Neural progenitor cell (in vitro differentiated cells): ENCODE results near the gene RECK. TPM values are rescaled to one million over a fixed set of nuclear protein-coding genes. Genes with fewer than 3 reads are reported as not detected.

Source experiments
- DNase-seq: peaks from one replicate; pipeline ENCODE4 v3.0.0-alpha.2; 2016; ENCODE audit warnings: low spot score
- H2AFZ ChIP-seq: fragments of 200-600 bp; sonication (generic); replicated peaks from 2 replicates; pipeline ENCODE4 v1.6.1; 2016; ENCODE audit warnings: antibody characterized with exemption
- H3F3A ChIP-seq: fragments of 200-600 bp; sonication (generic); 2 replicates; pipeline ENCODE4 v1.6.1; 2016; ENCODE audit warnings: antibody characterized with exemption, low read depth
- H3K27ac ChIP-seq: fragments of 200-600 bp; sonication (generic); 2 replicates; pipeline ENCODE4 v1.5.1; 2016; ENCODE audit warnings: mild to moderate bottlenecking
- H3K27me3 ChIP-seq: fragments of 200-600 bp; sonication (generic); 2 replicates; pipeline ENCODE4 v1.6.1; 2016; ENCODE audit warnings: mild to moderate bottlenecking, moderate library complexity
- H3K36me3 ChIP-seq: fragments of 200-600 bp; sonication (generic); 2 replicates; pipeline ENCODE4 v1.5.1; 2016
- H3K4me1 ChIP-seq: fragments of 200-600 bp; sonication (generic); 2 replicates; pipeline ENCODE4 v1.6.1; 2016; ENCODE audit warnings: mixed run types
- H3K4me2 ChIP-seq: fragments of 200-600 bp; sonication (generic); 2 replicates; pipeline ENCODE4 v1.6.1; 2016
- H3K4me3 ChIP-seq: fragments of 200-600 bp; sonication (generic); 2 replicates; pipeline ENCODE4 v1.5.1; 2016
- H3K79me2 ChIP-seq: fragments of 200-600 bp; sonication (generic); 2 replicates; pipeline ENCODE4 v1.6.1; 2016; ENCODE audit warnings: low read depth
- H3K9ac ChIP-seq: fragments of 200-600 bp; sonication (generic); 2 replicates; pipeline ENCODE4 v1.6.1; 2016
- H3K9me3 ChIP-seq: fragments of 200-600 bp; sonication (generic); 2 replicates; pipeline ENCODE4 v1.5.1; 2016; ENCODE audit warnings: low read depth
- H4K20me1 ChIP-seq: fragments of 200-600 bp; sonication (generic); 2 replicates; pipeline ENCODE4 v1.6.1; 2016; ENCODE audit warnings: low read depth
- H3K27ac Mint-ChIP-seq: 3 replicates; pipeline ENCODE4 v1.8.0; 2021; ENCODE audit warnings: mixed read lengths
- H3K27me3 Mint-ChIP-seq: 2 replicates; pipeline ENCODE4 v1.8.0; 2022; ENCODE audit warnings: low read depth, mild to moderate bottlenecking, inconsistent platforms, moderate library complexity, mixed read lengths; ENCODE audit not compliant: insufficient read depth
- H3K36me3 Mint-ChIP-seq: 3 replicates; pipeline ENCODE4 v1.8.0; 2021; ENCODE audit warnings: mixed read lengths
- H3K4me1 Mint-ChIP-seq: 3 replicates; pipeline ENCODE4 v1.8.0; 2021; ENCODE audit warnings: mixed read lengths
- H3K4me3 Mint-ChIP-seq: 3 replicates; pipeline ENCODE4 v1.8.0; 2021; ENCODE audit warnings: mild to moderate bottlenecking, moderate library complexity, mixed read lengths
- H3K9me3 Mint-ChIP-seq: 3 replicates; pipeline ENCODE4 v1.8.0; 2020; ENCODE audit warnings: mixed read lengths
- CTCF ChIP-seq: fragments of 200-600 bp; sonication (generic); IDR thresholded peaks from 2 replicates; pipeline ENCODE4 v1.5.1; 2017; ENCODE audit warnings: antibody characterized with exemption, mild to moderate bottlenecking
- EZH2 ChIP-seq: fragments of 200-600 bp; sonication (generic); IDR thresholded peaks from 2 replicates; pipeline ENCODE4 v1.6.1; 2017; ENCODE audit warnings: antibody characterized with exemption, mild to moderate bottlenecking, moderate library complexity
- EZH2phosphoT487 ChIP-seq: fragments of 200-600 bp; sonication (generic); IDR thresholded peaks from 2 replicates; pipeline ENCODE4 v1.6.1; 2017; ENCODE audit warnings: antibody characterized with exemption
- total RNA-seq: library from RNA; depleted of rRNA; stranded (reverse); fragments of >200 nt; gene quantifications from 2 replicates; pipeline ENCODE4 v1.2.3, GENCODE V29; 2015; ENCODE audit warnings: low replicate concordance

RECK gene
- total RNA-seq, 1 donor from 2014 or later = 11.0 TPM

GRCh38 chr9:36134761-36135505 is 98.2 kb downstream of the RECK start:
- H3F3A ChIP-seq = peaks cover 9% of the 10 kb centered on the region
- no peak overlapping the region for H3K4me3 ChIP-seq
- H3K27me3 ChIP-seq = peaks cover 58% of the 10 kb centered on the region
- Mint-ChIP-seq H3K36me3 (no peaks in the 10 kb centered on the region), H3K27me3 (peaks cover 45% of the 10 kb centered on the region), H3K4me3 (peak overlapping the region; percentile 85), H3K9me3 (peaks cover 3% of the 10 kb centered on the region), H3K27ac (no peak overlapping the region), H3K4me1 (peaks cover 11% of the 10 kb centered on the region)
- no peak overlapping the region for H2AFZ ChIP-seq
- no peaks in the 10 kb centered on the region for H3K36me3 ChIP-seq
- H3K9me3 ChIP-seq = no peaks in the 10 kb centered on the region
- no peak overlapping the region for H3K9ac ChIP-seq
- no peak overlapping the region for H3K27ac ChIP-seq
- H3K4me2 ChIP-seq = peak overlapping the region; percentile 94
- no peak for DNase-seq
- TF ChIP-seq EZH2 (no peak), CTCF (no peak), EZH2phosphoT487 (no peak)
- H3K4me1 ChIP-seq = peaks cover 15% of the 10 kb centered on the region
- no peaks in the 10 kb centered on the region for H4K20me1 ChIP-seq
- no peaks in the 10 kb centered on the region for H3K79me2 ChIP-seq

GRCh38 chr9:36135741-36136271 is 99.1 kb downstream of the RECK start:
- no peaks in the 10 kb centered on the region for H3K36me3 Mint-ChIP-seq
- H3K4me3 ChIP-seq = peak overlapping the region; percentile 84
- H3K4me3 Mint-ChIP-seq = peak overlapping the region; percentile 85
- peaks cover 11% of the 10 kb centered on the region for H3K4me1 Mint-ChIP-seq
- peaks cover 47% of the 10 kb centered on the region for H3K27me3 Mint-ChIP-seq
- no peaks in the 10 kb centered on the region for H3K9me3 ChIP-seq
- peak overlapping the region; percentile 83 for H2AFZ ChIP-seq
- no peaks in the 10 kb centered on the region for H3K79me2 ChIP-seq
- H3K27me3 ChIP-seq = peaks cover 58% of the 10 kb centered on the region
- peak overlapping the region; percentile 94 for H3K4me2 ChIP-seq
- H3K4me1 ChIP-seq = peaks cover 15% of the 10 kb centered on the region
- no peak overlapping the region for H3K27ac ChIP-seq
- no peaks in the 10 kb centered on the region for H3K36me3 ChIP-seq
- DNase-seq = no peak
- H3K9ac ChIP-seq = no peak overlapping the region
- no peak overlapping the region for H3K27ac Mint-ChIP-seq
- TF ChIP-seq CTCF (no peak), EZH2 (no peak), EZH2phosphoT487 (no peak)
- H3K9me3 Mint-ChIP-seq = peaks cover 3% of the 10 kb centered on the region
- H4K20me1 ChIP-seq = no peaks in the 10 kb centered on the region
- H3F3A ChIP-seq = peaks cover 9% of the 10 kb centered on the region

GRCh38 chr9:36136272-36136893 is 99.7 kb downstream of the RECK start, which contains the start of gene GLIPR2:
GLIPR2 (plus strand) TSS chr9:36136733; CDS start chr9:36136779, 46 bp downstream.
- no peaks in the 10 kb centered on the region for H3K36me3 Mint-ChIP-seq
- peaks cover 11% of the 10 kb centered on the region for H3K4me1 Mint-ChIP-seq
- peak; percentile 39 for TF ChIP-seq CTCF
- TF ChIP-seq EZH2phosphoT487 = no peak
- H3K27ac ChIP-seq = no peak within 1 kb of the TSS
- peak within 1 kb of the TSS; percentile 89 for H3K4me3 Mint-ChIP-seq
- H3K27ac Mint-ChIP-seq = peak within 1 kb of the TSS; percentile 48
- no peaks in the 10 kb centered on the region for H3K9me3 ChIP-seq
- no peaks in the 10 kb centered on the region for H4K20me1 ChIP-seq
- peak within 1 kb of the TSS; percentile 94 for H3K4me2 ChIP-seq
- peak within 1 kb of the TSS; percentile 84 for H3K4me3 ChIP-seq
- peaks cover 15% of the 10 kb centered on the region for H3K4me1 ChIP-seq
- H3K36me3 ChIP-seq = no peaks in the 10 kb centered on the region
- peaks cover 58% of the 10 kb centered on the region for H3K27me3 ChIP-seq
- no peak within 1 kb of the TSS for H3K9ac ChIP-seq
- peak within 1 kb of the TSS; percentile 83 for H2AFZ ChIP-seq
- no peaks in the 10 kb centered on the region for H3K79me2 ChIP-seq
- DNase-seq = peak; percentile 80
- H3F3A ChIP-seq = peaks cover 9% of the 10 kb centered on the region
- H3K27me3 Mint-ChIP-seq = peaks cover 47% of the 10 kb centered on the region
- H3K9me3 Mint-ChIP-seq = peaks cover 3% of the 10 kb centered on the region
